GM23338 (cell line): Measurements from ENCODE around the gene ABHD10. TPM values are rescaled to one million over a fixed set of nuclear protein-coding genes. Genes with fewer than 3 reads are reported as not detected.

Source experiments
- ATAC-seq: fragments of 200-7000 bp; cut with Tn5 transposase; 3 replicates; pipeline ENCODE4 v1.9.1; 2020
- DNase-seq: peaks from one replicate; pipeline ENCODE4 v3.0.0-alpha.2; 2015; ENCODE audit warnings: low spot score
- H2AFZ ChIP-seq: fragments of 200-600 bp; sonication (generic); 2 replicates; pipeline ENCODE4 v1.8.0; 2016; ENCODE audit warnings: antibody characterized with exemption, mild to moderate bottlenecking, moderate library complexity
- H3F3A ChIP-seq: fragments of 200-600 bp; sonication (generic); replicated peaks from 2 replicates; pipeline ENCODE4 v1.8.0; 2017; ENCODE audit warnings: antibody characterized with exemption, mixed run types, low read depth
- H3K27ac ChIP-seq: fragments of 200-600 bp; sonication (generic); 2 replicates; pipeline ENCODE4 v1.6.1; 2016; ENCODE audit warnings: low read depth
- H3K27me3 ChIP-seq: fragments of 200-600 bp; sonication (generic); 2 replicates; pipeline ENCODE4 v1.8.0; 2016; ENCODE audit warnings: mild to moderate bottlenecking, mixed run types, moderate library complexity; ENCODE audit not compliant: insufficient read depth
- H3K36me3 ChIP-seq: fragments of 200-600 bp; sonication (generic); 2 replicates; pipeline ENCODE4 v1.8.0; 2016; ENCODE audit warnings: mild to moderate bottlenecking; ENCODE audit not compliant: insufficient read depth
- H3K4me1 ChIP-seq: fragments of 200-600 bp; sonication (generic); 2 replicates; pipeline ENCODE4 v1.8.0; 2016; ENCODE audit warnings: mild to moderate bottlenecking, moderate library complexity; ENCODE audit not compliant: insufficient read depth
- H3K4me2 ChIP-seq: fragments of 200-600 bp; sonication (generic); 2 replicates; pipeline ENCODE4 v1.7.1; 2017; ENCODE audit warnings: mixed run types
- H3K4me3 ChIP-seq: fragments of 200-600 bp; sonication (generic); 2 replicates; pipeline ENCODE4 v1.6.1; 2016; ENCODE audit warnings: mixed run types
- H3K79me2 ChIP-seq: fragments of 200-600 bp; sonication (generic); replicated peaks from 2 replicates; pipeline ENCODE4 v1.8.0; 2017; ENCODE audit warnings: mild to moderate bottlenecking; ENCODE audit not compliant: insufficient read depth
- H3K9me2 ChIP-seq: fragments of 200-600 bp; sonication (generic); 2 replicates; pipeline ENCODE4 v1.8.0; 2017; ENCODE audit not compliant: insufficient read depth
- H4K20me1 ChIP-seq: fragments of 200-600 bp; sonication (generic); replicated peaks from 2 replicates; pipeline ENCODE4 v1.8.0; 2017; ENCODE audit warnings: mild to moderate bottlenecking; ENCODE audit not compliant: insufficient read depth
- H3K27ac Mint-ChIP-seq: 2 replicates; pipeline ENCODE4 v1.8.0; 2020; ENCODE audit warnings: inconsistent platforms, mild to moderate bottlenecking, moderate library complexity, mixed read lengths
- H3K27me3 Mint-ChIP-seq: 3 replicates; pipeline ENCODE4 v1.8.0; 2022; ENCODE audit warnings: low read depth, mild to moderate bottlenecking, moderate library complexity, mixed read lengths, inconsistent platforms; ENCODE audit not compliant: insufficient read depth, poor library complexity
- H3K36me3 Mint-ChIP-seq: 3 replicates; pipeline ENCODE4 v1.8.0; 2021; ENCODE audit warnings: low read depth, mild to moderate bottlenecking, inconsistent platforms, moderate library complexity, mixed read lengths
- H3K4me1 Mint-ChIP-seq: 3 replicates; pipeline ENCODE4 v1.8.0; 2020; ENCODE audit warnings: mild to moderate bottlenecking, inconsistent platforms, mixed read lengths
- H3K4me3 Mint-ChIP-seq: 3 replicates; pipeline ENCODE4 v1.8.0; 2021; ENCODE audit warnings: moderate library complexity, mild to moderate bottlenecking, inconsistent platforms, mixed read lengths
- H3K9me3 Mint-ChIP-seq: 3 replicates; pipeline ENCODE4 v1.8.0; 2020; ENCODE audit warnings: moderate library complexity, mild to moderate bottlenecking, inconsistent platforms, mixed read lengths
- CREB1 ChIP-seq: fragments of 250-450 bp; sonication (Bioruptor Pico); IDR thresholded peaks from 2 replicates; pipeline ENCODE4 v1.5.0; 2020; ENCODE audit warnings: low read depth, mild to moderate bottlenecking, moderate library complexity
- EZH2 ChIP-seq: fragments of 200-600 bp; sonication (generic); IDR thresholded peaks from one replicate; pipeline ENCODE4 v1.8.0; 2017; ENCODE audit warnings: antibody characterized with exemption, mild to moderate bottlenecking, low read depth; ENCODE audit not compliant: unreplicated experiment
- JUNB ChIP-seq: IDR thresholded peaks from one replicate; pipeline ENCODE4 v1.6.1; 2016; ENCODE audit warnings: antibody characterized with exemption; ENCODE audit not compliant: unreplicated experiment
- NANOG ChIP-seq: IDR thresholded peaks from 2 replicates; pipeline ENCODE4 v1.6.1; 2016; ENCODE audit warnings: antibody characterized with exemption, borderline replicate concordance
- STAT1 ChIP-seq: IDR thresholded peaks from one replicate; pipeline ENCODE4 v1.6.1; 2016; ENCODE audit warnings: antibody characterized with exemption; ENCODE audit not compliant: unreplicated experiment
- ZNF114 ChIP-seq: fragments of 250-450 bp; sonication (Bioruptor Pico); IDR thresholded peaks from 2 replicates; pipeline ENCODE4 v1.5.0; 2020; ENCODE audit warnings: mild to moderate bottlenecking, moderate library complexity
- ZNF331 ChIP-seq: fragments of 250-450 bp; sonication (Bioruptor Pico); IDR thresholded peaks from 2 replicates; pipeline ENCODE4 v1.5.0; 2020; ENCODE audit warnings: low read depth, mild to moderate bottlenecking, moderate library complexity
- polyA plus RNA-seq: library from polyadenylated mRNA; unstranded; fragments of >200 nt; fragmentation: Nextera tagmentation; extraction: Ambion mirVana; gene quantifications from 2 replicates; pipeline ENCODE4 v1.2.1, GENCODE V29; 2016
- total RNA-seq: library from RNA; depleted of rRNA; stranded (reverse); fragments of >200 nt; shearing (Covaris generic); gene quantifications from 2 replicates; pipeline ENCODE4 v1.2.3, GENCODE V29; 2014
- TF ChIP-seq, protein P1 (sequence below): IDR thresholded peaks from one replicate; pipeline ENCODE4 v1.6.1; 2018; ENCODE audit warnings: antibody characterized with exemption; ENCODE audit not compliant: unreplicated experiment
- TF ChIP-seq, protein P2 (sequence below): fragments of 250-450 bp; sonication (Bioruptor Pico); IDR thresholded peaks from 2 replicates; pipeline ENCODE4 v1.5.0; 2020; ENCODE audit warnings: mild to moderate bottlenecking, moderate library complexity
- TF ChIP-seq, protein P3 (sequence below): IDR thresholded peaks from 2 replicates; pipeline ENCODE4 v1.6.1; 2016; ENCODE audit warnings: antibody characterized with exemption

ABHD10 gene
- total and polyA plus RNA-seq, 2 experiments from 2014 or later: 16.9 to 28.0 TPM

DNA sequence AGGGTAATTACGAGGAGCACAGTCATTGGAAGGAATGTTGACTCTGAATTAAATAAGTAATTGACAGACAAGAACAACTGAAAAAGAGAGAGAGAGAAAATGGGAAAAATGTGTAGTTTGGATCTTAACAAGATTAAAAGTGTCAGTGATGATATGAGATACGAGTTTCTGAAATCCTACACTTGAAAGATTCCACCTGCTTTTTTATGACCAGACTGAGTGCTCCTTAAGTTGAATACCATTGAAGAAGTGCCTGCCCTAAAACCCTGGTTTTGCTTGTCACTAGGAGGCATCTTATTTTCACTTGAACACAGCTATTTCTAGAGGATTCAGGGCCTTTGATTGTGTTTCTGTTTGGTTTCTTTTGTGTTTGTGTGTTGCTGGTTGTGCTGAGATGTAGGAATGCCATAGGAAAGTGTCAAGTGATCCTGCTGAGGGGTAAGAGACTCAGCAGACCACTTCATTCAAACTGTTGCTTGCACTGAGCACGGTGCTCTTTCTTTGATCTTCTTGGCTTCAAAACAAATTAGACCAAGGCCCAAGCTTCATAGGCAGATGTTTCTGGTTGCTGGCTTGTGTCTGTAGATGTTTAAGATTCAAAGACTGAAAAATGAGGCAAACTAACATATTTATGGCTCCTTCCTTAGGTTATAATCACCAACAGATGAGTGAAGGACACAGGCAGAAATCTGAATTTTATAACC lies 17.2 kb upstream of the ABHD10 start:
- peaks cover 10% of the 10 kb centered on the region; the same call in 1 of the 2 replicates for H3K27me3 ChIP-seq
- no peak overlapping the region for H3K27ac ChIP-seq
- H3K4me3 ChIP-seq: no peak overlapping the region
- H3K4me1 ChIP-seq: peaks cover 22% of the 10 kb centered on the region
- H3K9me2 ChIP-seq: no peaks in the 10 kb centered on the region; the same call in 1 of the 2 replicates
- Mint-ChIP-seq H3K36me3 (peaks cover 2% of the 10 kb centered on the region; the same call in 1 of the 3 replicates), H3K27ac (no peak overlapping the region), H3K9me3 (no peaks in the 10 kb centered on the region), H3K4me3 (no peak overlapping the region), H3K4me1 (peaks cover 35% of the 10 kb centered on the region), H3K27me3 (peaks cover 4% of the 10 kb centered on the region)
- no peak overlapping the region for H2AFZ ChIP-seq
- no peaks in the 10 kb centered on the region for H4K20me1 ChIP-seq
- H3F3A ChIP-seq: no peaks in the 10 kb centered on the region
- DNase-seq (peak; percentile 16), ATAC-seq (no peak)
- H3K79me2 ChIP-seq: no peaks in the 10 kb centered on the region
- H3K4me2 ChIP-seq: no peak overlapping the region
- TF ChIP-seq JUNB (no peak), CREB1 (CRISPR knock-in tag) (no peak), NANOG (no peak), ZNF331 (CRISPR knock-in tag) (no peak), EZH2 (no peak), ZNF114 (CRISPR knock-in tag) (no peak), STAT1 (no peak)
- TF ChIP-seq, protein P1, sequence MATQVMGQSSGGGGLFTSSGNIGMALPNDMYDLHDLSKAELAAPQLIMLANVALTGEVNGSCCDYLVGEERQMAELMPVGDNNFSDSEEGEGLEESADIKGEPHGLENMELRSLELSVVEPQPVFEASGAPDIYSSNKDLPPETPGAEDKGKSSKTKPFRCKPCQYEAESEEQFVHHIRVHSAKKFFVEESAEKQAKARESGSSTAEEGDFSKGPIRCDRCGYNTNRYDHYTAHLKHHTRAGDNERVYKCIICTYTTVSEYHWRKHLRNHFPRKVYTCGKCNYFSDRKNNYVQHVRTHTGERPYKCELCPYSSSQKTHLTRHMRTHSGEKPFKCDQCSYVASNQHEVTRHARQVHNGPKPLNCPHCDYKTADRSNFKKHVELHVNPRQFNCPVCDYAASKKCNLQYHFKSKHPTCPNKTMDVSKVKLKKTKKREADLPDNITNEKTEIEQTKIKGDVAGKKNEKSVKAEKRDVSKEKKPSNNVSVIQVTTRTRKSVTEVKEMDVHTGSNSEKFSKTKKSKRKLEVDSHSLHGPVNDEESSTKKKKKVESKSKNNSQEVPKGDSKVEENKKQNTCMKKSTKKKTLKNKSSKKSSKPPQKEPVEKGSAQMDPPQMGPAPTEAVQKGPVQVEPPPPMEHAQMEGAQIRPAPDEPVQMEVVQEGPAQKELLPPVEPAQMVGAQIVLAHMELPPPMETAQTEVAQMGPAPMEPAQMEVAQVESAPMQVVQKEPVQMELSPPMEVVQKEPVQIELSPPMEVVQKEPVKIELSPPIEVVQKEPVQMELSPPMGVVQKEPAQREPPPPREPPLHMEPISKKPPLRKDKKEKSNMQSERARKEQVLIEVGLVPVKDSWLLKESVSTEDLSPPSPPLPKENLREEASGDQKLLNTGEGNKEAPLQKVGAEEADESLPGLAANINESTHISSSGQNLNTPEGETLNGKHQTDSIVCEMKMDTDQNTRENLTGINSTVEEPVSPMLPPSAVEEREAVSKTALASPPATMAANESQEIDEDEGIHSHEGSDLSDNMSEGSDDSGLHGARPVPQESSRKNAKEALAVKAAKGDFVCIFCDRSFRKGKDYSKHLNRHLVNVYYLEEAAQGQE: no peak
- TF ChIP-seq, protein P2, sequence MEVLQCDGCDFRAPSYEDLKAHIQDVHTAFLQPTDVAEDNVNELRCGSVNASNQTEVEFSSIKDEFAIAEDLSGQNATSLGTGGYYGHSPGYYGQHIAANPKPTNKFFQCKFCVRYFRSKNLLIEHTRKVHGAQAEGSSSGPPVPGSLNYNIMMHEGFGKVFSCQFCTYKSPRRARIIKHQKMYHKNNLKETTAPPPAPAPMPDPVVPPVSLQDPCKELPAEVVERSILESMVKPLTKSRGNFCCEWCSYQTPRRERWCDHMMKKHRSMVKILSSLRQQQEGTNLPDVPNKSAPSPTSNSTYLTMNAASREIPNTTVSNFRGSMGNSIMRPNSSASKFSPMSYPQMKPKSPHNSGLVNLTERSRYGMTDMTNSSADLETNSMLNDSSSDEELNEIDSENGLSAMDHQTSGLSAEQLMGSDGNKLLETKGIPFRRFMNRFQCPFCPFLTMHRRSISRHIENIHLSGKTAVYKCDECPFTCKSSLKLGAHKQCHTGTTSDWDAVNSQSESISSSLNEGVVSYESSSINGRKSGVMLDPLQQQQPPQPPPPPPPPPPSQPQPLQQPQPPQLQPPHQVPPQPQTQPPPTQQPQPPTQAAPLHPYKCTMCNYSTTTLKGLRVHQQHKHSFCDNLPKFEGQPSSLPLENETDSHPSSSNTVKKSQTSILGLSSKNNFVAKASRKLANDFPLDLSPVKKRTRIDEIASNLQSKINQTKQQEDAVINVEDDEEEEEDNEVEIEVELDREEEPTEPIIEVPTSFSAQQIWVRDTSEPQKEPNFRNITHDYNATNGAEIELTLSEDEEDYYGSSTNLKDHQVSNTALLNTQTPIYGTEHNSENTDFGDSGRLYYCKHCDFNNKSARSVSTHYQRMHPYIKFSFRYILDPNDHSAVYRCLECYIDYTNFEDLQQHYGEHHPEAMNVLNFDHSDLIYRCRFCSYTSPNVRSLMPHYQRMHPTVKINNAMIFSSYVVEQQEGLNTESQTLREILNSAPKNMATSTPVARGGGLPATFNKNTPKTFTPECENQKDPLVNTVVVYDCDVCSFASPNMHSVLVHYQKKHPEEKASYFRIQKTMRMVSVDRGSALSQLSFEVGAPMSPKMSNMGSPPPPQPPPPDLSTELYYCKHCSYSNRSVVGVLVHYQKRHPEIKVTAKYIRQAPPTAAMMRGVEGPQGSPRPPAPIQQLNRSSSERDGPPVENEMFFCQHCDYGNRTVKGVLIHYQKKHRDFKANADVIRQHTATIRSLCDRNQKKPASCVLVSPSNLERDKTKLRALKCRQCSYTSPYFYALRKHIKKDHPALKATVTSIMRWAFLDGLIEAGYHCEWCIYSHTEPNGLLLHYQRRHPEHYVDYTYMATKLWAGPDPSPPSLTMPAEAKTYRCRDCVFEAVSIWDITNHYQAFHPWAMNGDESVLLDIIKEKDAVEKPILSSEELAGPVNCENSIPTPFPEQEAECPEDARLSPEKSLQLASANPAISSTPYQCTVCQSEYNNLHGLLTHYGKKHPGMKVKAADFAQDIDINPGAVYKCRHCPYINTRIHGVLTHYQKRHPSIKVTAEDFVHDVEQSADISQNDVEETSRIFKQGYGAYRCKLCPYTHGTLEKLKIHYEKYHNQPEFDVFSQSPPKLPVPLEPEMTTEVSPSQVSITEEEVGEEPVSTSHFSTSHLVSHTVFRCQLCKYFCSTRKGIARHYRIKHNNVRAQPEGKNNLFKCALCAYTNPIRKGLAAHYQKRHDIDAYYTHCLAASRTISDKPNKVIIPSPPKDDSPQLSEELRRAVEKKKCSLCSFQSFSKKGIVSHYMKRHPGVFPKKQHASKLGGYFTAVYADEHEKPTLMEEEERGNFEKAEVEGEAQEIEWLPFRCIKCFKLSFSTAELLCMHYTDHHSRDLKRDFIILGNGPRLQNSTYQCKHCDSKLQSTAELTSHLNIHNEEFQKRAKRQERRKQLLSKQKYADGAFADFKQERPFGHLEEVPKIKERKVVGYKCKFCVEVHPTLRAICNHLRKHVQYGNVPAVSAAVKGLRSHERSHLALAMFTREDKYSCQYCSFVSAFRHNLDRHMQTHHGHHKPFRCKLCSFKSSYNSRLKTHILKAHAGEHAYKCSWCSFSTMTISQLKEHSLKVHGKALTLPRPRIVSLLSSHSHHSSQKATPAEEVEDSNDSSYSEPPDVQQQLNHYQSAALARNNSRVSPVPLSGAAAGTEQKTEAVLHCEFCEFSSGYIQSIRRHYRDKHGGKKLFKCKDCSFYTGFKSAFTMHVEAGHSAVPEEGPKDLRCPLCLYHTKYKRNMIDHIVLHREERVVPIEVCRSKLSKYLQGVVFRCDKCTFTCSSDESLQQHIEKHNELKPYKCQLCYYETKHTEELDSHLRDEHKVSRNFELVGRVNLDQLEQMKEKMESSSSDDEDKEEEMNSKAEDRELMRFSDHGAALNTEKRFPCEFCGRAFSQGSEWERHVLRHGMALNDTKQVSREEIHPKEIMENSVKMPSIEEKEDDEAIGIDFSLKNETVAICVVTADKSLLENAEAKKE: no peak
- TF ChIP-seq, protein P3, sequence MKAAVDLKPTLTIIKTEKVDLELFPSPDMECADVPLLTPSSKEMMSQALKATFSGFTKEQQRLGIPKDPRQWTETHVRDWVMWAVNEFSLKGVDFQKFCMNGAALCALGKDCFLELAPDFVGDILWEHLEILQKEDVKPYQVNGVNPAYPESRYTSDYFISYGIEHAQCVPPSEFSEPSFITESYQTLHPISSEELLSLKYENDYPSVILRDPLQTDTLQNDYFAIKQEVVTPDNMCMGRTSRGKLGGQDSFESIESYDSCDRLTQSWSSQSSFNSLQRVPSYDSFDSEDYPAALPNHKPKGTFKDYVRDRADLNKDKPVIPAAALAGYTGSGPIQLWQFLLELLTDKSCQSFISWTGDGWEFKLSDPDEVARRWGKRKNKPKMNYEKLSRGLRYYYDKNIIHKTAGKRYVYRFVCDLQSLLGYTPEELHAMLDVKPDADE: no peak
- no peaks in the 10 kb centered on the region for H3K36me3 ChIP-seq
